SK-N-DZ (cell line): ENCODE results near the gene CAPG.
"Not testable (repeated sequence)": the region's sequence is repeated elsewhere in the genome, so short reads cannot be mapped to it uniquely, and the experiment has no call there.

Experiments used
- DNase-seq: peaks from one replicate; pipeline ENCODE4 v3.0.0-alpha.2; 2015; ENCODE audit warnings: low spot score

CAPG gene

DNA sequence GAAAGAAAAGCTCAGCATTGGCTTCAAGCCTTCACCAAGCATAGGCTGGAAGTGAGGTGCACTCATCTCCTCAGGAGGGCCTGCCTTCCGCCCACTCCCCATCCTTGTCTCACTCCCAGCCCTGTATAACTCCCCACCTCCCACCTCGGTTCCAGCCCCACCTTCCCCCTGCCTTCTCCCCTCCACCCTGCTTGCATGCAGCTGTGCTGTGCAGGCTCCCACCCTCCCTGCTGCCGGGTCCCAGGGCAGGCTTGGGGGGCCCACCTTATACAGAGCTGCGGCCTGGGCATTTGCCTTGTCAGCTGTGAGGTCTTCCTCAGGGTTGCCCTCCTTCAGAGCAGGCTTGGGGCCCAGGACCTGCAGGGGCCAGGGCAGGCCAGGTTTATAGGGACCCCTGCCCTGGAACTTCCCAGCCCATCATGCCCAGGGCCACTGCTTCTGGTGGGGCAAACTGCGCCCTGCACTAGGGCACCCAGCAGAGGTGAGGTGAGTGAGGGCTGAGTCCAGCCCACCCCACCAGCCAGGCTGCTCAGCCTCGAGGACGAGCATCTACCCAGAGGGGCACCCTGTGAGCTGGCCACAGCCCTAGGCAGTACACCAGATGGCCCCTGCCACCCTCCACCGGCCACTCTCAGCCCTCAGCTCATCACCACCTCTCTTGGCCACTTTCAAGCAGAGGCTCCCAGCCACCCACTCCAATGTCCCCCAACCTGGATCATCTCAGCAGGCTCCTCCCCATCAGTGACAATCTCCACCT is 11.6 kb downstream of the CAPG start:
- no peak for DNase-seq

DNA sequence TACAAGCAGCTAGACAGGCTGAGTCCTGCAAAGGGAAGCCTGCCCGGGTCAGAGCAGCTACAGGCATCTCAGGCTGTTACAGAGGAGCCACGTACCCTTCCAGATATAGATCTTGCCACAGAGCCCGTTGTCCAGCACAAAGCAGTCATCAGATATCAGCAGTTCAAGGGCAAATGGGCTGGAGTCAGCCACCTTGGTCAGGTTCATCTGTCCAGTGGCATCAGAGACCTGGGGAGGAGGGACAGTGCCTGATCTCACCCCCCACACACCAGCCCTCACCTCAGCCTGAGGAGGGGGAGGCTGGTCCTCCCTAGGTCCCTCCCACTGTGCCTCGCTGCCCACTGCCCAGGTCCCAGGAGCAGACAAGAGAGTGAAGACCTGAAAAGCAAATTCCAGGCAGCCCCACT is 12.2 kb downstream of the CAPG start:
- no peak for DNase-seq

DNA sequence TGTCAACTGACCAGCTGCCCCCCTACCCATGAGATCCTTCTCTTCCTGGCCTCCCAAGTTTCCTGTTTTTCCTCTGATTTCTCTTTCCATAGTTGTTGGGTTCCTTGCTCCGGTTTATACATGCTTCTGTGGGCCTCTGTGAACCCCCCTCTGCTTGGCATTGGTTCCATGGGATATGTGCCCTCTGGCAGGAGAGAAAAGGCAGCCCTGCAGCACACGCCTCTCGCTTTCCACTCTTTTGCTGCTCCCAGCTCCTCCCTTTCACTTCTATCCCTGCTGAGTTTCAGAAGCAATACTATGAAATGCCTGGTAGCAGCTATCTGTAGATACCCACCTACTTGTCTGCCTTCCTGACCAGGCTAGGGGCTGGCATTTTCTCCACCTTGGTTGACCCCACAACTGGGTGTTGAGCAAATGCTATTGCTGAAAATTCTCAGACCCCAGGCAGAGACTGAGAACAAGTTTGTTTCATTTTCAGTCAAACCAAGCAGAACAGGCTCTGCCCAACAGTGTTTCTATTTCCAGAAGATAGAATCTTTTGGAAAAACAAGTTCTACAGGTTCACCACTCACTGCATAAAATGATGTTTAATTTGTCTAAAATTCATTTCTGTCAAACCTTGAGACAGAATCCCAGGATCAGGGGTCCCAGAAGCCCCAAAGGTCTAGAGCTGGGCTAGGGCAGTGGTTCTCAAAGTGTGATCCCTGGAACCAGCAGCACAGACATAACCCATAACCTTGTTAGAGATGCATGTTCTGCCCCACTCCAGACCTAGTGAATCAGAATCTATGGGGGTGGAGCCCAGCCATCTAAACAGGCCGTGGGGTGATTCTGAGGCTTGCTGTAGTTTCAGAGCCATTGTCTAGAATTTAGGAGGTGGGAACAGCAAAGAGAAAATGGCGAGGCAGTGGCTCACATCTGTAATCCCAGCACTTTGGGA is 13.4 kb downstream of the CAPG start:
- DNase-seq, result no peak

DNA sequence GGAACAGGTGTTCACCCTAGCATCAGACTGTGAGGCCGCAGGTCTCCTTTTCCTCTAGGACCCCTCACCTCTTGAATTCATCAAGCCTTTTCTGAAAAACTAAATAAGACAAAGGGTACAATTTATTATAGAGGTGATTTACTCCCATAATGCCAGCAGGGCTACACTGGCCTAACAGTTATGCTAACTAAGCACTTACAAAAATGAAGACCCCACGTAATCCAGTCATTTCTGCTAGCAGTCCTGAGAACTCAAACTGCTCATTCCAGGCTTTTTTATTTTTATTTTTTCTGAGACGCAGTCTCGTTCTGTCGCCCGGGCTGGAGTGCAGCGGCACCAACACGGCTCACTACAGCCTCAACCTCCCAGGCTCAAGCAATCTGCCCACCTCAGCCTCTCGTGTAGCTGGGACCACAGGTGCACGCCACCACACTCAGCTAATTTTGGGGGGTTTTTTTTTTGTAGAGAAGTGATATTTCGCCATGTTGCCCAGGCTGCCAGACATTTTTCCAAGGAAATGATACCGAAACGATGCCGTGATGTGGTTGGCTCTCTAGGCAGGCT is 14.2 kb downstream of the CAPG start:
- DNase-seq, result no peak

DNA sequence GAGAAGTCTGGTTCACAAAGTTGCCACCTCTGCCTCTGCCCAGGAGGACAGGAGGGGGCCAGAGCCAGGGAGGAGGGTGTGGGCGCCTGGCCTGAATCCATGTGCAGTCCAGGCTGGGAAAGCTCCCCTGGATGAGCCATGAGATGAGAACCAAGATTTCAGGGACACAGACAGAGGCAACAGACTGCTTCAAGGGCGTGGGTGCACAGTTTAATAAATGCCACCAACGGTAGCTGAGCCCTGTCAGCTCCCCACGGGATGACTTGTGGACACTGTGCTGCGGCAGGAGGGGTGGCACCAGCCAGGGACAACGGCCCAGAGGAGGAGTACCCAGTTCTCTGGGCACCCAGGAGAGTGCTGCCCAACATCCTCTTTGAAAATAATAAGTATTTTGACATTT is 15.2 kb downstream of the CAPG start:
- DNase-seq, result no peak

DNA sequence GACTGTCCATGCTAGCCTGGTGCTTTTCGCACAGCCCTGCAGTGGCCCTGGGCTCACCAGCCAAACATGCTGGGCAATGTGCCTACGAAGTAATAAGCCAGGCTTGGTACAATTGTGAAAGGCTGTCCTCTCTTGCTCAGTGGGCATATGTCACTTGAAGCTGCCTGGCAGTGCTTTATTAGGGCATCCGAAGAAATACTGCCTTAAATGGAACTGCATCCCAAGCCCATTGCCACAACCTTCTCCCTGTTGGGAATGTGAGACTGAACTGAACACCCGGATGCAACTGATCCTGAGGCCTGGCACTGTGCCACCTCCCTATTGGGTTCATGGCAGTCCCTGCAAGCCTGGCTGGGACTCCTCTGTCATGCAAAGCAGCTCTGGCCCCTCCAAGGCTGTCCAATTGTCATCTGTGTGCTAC is 15.9 kb downstream of the CAPG start:
- no peak for DNase-seq

DNA sequence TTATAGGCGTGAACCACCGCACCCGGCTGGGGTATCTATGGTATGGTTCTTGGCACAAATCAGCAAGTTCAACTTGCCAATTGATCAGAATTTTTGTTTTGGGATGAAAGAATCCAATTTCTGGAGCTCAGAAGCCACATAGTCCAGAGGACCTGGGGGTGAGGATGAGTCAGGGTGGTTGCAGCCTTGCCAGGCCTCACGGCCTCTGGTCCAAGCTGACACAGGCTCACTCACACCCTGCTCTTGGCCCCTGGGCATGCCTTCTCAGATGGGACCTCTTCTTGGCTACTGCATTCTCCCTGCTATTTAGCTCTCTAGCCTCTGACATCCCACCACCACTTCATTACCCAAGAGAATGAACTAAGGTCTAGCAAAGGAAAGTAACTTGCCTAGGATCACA is 16.3 kb downstream of the CAPG start:
- DNase-seq, result no peak

DNA sequence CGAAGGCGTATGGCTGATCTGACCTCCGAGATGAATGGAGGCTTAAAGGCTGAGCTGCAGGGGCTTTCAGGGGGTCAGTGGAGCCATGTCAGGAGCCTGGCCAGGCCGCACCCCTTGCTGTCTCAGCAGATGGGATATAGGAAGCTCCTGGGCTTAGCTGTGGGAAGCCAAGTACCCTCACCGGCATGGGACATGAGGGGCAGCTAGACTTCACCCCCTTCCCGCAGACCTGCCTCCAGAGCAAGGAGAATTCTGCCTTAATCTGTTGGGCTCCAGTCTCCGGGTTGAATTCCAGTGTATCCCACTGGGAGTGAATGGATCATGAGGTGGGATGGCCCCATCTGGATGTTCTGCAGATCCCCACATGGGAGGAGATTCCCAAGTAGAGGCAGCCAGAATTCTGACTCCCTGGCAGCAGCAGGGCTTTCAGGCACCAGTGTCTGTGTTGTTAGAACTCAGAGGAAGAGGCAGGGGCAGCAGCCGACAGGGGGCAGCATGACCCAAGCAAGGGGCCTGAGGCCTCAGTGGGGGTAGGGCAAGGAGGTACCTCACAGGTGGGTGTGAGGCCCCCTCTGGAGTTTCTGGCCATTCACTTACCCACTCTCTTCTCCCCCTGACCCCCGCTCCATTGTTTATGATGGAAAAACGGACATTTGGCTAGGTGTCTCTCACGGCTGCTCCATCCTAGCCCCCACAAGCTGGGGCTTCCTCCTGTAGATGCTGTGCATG is 19.1 kb downstream of the CAPG start:
- peak; percentile 40 for DNase-seq

DNA sequence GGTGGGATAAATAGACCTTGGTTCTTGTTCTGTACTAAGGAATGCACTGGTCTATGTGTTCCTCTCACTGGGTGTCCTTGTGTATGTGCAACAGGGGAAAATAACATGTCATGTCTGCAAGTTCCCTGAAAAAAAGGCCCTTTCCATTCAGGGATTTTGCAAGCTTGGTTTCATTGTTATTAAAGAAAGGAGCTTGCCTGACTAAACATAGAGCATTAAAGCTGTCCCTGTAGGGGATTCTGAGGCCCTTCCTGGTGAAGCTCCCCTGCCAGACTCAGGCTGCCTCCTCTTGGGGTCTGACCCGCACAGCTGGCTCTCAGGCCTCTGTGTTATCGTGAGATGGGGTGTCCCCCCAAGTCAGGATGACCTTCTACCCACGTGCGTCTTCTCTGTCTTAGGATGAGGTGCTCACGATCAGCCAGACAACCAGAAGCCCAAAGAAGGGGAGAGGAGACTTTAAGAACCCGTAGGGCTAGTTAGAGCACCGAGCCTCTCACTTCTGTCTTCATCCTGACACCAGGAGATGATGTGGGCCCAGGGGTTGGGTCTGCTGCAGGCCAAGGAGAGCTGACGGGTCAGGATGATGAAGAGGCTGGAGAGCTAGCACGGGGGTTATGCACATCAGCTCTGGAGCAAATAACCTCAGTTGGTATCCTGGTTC is 21.2 kb downstream of the CAPG start:
- no peak for DNase-seq

DNA sequence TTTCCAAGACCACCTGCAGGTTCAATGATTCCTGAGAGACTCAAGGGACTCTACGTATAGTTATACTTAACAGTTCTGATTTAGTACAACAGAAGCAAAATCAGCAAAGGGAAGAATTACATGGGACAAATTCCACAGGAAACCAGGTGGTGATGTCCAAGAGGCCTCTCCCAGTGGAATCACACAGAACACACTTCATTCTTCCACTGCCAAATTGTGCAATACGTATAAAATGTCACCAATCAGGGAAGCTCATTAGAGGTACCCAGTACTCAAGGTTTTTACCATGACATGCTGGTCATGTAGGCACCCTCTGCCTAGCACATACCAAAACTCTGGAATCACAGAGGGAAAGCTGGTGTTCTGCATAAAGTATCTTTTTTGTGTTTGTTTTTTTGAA is 22.4 kb downstream of the CAPG start:
- no peak for DNase-seq

DNA sequence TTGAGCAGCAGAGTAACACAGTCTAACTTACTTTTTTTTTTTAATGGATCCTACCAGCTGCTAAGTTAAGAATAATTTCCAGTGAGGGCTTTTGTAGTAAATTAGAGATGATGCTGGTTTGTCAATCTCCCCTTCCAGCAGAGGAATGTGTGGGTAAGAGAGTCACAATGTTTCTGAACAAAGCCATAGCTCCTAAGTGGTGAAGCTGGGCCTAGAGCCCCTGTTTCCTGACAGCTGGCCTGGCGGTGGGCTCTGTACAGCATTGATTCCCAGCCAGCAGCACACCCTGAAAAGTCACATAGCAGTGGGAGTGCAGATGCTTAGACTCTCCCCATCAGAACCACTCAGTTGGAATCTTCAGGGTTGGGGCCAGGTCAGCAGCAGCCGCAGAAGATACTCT is 24.4 kb downstream of the CAPG start:
- no peak for DNase-seq

DNA sequence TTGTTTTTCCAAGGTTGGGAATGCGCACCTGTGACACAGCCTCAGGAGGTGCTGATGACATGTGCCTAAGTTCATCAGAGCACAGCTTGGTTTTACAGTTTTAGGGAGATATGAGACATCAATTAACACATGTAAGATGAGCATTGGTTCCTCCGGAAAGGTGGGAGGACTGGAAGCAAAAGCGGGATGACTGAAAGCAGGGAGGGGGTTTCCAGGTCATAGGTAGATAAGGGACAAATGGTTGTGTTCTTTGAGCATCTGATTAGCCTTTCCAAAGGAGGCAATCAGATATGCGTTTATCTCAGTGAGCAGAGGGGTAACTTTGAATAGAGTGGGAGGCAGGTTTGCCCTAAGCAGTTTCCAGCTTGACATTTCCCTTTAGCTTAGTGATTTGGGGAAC is 26.3 kb downstream of the CAPG start:
- DNase-seq, result no peak

DNA sequence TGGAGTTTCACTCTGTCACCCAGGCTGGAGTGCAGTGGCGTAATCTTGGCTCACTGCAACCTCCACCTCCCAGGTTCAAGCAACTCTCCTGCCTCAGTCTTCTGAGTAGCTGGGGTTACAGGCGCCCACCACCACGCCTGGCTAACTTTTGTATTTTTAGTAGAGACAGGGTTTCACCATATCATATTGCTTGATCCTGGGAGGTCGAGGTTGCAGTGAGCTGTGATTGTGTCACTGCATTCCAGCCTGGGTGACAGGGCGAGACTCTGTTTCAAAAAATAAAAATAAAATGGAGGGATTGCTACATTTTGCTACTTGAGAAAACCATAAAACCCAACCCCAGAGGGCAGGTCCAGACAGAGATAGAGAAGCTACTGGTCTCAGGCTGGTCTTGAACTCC is 27.0 kb downstream of the CAPG start:
- not testable (repeated sequence) for DNase-seq

DNA sequence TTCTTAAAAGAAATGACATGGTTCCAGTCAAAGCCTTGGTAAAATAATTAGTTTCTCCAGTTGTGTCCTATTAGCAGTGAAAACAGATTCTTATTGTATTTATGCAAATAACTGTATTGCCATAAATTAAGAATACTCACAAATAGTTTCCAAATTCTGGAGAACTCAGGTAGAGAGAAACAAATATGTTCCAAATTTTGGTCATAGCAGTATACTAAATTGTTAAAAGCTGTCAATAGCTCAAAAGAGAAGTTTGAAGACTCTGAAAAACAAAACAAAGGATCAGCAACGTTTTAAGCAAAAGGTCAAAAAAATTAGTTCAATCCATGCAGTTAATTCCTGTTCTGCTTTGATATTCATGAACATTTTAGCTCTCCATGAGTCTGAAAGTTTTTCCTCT is 30.1 kb downstream of the CAPG start:
- DNase-seq, result no peak

DNA sequence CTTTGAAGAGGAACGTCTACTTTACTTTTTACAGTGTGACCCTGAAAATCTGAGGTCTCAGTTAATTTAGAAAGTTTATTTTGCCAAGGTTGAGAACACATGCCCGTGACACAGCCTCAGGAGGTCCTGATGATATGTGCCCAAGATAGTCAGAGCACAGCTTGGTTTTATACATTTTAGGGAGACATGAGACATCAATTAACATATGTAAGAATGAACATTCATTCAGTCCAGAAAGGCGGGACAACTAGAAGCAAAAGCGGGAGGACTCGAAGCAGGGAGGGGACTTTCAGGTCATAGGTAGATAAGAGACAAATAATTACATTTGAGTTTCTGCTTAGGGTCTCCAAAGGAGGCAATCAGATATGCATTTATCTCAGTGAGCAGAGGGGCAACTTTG is 31.9 kb downstream of the CAPG start:
- DNase-seq, result no peak

DNA sequence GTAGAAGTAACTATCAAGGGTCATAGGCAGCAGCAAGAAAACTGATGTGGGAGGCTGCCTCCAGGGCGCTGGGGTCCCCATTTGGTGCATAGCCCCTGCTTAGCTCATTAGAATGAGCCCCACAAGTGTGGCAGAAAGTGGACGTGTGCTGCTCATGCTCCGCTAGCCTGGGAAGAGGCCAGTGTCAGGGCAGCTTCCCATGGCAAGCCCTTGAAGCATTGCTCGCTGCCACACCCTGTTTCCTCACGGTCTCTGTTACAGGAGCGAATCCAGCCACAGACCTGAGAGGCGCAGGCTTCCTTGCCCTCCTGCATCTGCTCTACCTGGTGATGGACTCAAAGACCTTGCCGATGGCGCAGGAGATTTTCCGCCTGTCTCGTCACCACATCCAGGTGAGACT is 33.1 kb downstream of the CAPG start:
- no peak for DNase-seq

DNA sequence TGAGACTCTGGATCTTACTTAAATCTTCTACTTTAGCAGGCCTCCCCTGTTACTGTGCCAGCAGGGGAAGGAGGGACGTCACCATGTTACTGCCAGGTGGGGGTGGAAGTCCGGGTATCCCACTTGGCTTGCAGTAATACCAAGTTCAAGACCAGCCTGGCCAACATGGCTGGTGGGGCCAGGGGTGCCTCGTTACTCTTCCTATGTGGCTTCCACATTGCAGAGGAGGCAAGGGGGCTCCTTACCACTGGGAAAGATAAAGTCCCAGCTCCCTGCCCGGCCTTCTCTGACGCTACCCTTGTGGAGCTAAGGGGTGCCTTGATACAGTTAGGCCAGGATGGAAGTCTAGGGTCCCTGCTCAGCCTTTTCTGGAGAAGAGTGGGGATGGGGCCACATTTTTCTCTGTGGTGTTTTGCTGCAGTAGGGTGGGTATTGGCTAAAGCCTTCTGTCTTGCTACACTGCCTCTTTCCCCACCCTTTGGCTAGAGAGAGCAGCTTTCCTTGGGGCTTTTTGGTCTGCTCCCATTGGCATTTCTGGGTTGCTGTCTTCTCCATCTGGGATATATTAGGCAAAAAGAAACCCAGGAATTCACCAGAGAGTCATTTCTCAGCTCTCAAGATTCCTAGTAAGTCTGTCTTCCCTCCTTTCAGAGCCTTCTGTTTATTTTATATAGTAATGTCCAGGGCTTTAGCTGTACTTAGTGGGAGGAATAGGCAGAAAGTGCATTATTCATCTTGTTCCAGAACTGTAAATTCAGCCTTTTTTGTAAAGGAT is 33.7 kb downstream of the CAPG start:
- DNase-seq, result no peak

DNA sequence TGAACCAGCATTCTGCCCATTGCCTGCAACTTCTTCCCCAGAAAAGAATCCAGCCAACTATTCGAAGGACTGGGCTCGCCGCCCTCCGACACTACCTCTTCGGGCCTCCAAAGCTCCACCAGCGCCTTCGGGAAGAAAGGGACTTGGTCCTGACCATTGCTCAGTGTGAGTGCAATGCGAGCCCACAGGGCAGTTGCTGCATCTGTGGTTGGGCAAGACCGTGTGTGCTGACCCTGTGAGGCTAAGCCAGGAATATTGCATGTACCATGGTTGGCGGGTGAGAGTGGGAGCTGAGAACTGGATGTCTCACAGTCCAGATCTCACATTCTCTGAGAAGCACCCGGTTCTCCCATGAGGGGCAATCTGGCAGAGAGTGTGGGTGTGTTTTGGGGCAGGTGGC is 39.1 kb downstream of the CAPG start:
- DNase-seq, result no peak

DNA sequence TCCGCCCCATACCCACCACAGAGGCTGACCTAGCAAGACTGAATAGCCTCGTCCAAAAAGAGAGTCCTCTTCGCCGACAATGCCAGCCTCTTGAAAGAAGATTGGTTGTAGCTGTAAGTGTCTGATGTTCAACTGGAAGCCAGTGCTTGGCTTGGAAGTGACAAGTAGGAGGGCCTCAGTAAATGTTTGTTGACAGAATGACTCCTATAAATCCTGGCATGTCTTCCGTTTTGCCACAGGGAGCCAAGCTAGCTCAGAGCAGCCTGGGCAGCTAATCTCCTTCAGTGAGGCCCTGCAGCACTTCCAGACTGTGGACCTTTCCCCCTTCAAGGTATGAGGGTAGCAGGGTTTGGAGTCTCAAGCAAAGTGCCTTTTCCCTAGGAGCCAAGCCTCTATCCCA is 40.7 kb downstream of the CAPG start:
- no peak for DNase-seq

DNA sequence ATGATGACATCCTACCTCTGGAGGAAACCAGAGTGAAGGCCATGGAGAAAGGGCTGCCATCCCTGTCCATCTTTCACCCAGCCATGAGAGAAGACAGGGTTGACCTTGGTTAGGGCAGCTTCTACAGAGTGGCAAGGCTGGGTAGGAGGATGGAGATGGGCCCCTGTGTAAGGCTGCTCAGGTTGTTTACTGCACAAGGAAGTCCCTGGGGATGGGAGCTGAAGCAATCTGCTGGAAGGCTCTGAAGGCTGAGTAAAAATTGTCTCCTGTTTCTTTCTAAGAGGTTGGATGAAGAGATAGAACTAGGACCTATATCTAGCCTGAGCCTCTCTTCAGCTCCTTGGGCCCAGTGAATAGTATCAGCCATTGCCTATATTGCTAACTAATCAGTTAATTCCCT is 41.2 kb downstream of the CAPG start:
- no peak for DNase-seq

DNA sequence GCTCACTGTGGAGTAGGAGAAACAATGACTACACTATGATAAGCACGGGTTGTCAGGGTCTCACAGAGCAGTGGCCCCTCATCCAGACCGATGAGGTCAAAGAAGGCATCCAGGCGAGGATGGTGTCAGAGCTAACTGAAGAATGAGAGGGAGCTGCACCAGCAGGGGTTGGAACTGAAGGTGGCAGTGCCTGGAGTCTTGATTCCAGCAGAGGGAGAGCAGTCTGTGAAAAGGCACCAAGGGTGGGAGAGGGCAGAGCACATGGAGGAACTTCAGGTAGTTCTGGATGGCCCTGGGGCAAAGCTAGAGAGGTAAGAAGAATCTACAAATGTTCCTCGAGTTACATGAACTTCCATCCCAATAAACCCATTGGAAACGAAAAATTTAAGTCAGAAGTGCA is 43.0 kb downstream of the CAPG start:
- no peak for DNase-seq
